ENCODE results near the gene GPR87. TPM values are rescaled to one million over a fixed set of nuclear protein-coding genes. Genes with fewer than 3 reads are reported as not detected.

The GPR87 gene
- total RNA-seq, 1 experiment from 2014 or later = 51.8 TPM

DNA sequence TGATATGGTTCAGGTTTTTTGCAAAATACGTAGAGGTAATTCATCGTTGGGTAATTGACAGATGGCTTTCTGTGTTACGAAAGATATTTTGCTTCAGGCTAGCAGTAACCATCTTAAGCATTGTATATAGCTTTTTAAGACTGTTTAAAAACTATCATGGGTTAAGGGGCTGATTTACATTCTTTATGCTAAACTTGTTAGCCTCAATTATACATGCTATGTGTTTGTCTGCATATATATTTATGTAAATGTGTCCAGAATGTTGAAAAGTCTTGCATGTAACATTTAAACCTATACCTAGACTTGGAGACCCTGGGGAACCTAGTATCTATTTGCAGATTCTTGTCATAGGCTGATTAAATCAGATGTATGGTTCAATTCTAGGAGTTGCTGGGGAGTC is 27.2 kb downstream of the GPR87 start:
- intact Hi-C loops (cut with micrococcal nuclease) = no loop called here
- Mint-ChIP-seq H3K27ac (ENCODE audit: low read depth, unreplicated experiment) (no peak overlapping the region), H3K4me3 (ENCODE audit: unreplicated experiment) (no peak overlapping the region), H3K36me3 (ENCODE audit: insufficient read depth, unreplicated experiment) (peaks cover 26% of the 10 kb centered on the region), H3K27me3 (ENCODE audit: insufficient read depth, unreplicated experiment) (no peaks in the 10 kb centered on the region), H3K9me3 (ENCODE audit: unreplicated experiment) (no peaks in the 10 kb centered on the region), H3K4me1 (ENCODE audit: insufficient read depth, unreplicated experiment) (no peaks in the 10 kb centered on the region)
- ChIA-PET POLR2A (interaction anchor here (0.6 to 1.8 kb wide), 4 partner anchors 16 to 121 kb away, joined by 3 to 6 read pairs (median 4); no protein-coding TSS in a partner anchor), CTCF (interaction anchor here (0.5 to 6.4 kb wide), 8 partner anchors 27 to 605 kb away, joined by 3 to 67 read pairs (median 4); partner anchors contain the start of genes ERICH6 and GPR87)
- no peak for DNase-seq (ENCODE audit: unreplicated experiment)
- no TSS peak for BruUV-seq (replicated peaks)
- TF ChIP-seq, protein P1, sequence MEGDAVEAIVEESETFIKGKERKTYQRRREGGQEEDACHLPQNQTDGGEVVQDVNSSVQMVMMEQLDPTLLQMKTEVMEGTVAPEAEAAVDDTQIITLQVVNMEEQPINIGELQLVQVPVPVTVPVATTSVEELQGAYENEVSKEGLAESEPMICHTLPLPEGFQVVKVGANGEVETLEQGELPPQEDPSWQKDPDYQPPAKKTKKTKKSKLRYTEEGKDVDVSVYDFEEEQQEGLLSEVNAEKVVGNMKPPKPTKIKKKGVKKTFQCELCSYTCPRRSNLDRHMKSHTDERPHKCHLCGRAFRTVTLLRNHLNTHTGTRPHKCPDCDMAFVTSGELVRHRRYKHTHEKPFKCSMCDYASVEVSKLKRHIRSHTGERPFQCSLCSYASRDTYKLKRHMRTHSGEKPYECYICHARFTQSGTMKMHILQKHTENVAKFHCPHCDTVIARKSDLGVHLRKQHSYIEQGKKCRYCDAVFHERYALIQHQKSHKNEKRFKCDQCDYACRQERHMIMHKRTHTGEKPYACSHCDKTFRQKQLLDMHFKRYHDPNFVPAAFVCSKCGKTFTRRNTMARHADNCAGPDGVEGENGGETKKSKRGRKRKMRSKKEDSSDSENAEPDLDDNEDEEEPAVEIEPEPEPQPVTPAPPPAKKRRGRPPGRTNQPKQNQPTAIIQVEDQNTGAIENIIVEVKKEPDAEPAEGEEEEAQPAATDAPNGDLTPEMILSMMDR (IDR thresholded peaks at IDR 0.05; ENCODE audit: unreplicated experiment) = no peak

DNA sequence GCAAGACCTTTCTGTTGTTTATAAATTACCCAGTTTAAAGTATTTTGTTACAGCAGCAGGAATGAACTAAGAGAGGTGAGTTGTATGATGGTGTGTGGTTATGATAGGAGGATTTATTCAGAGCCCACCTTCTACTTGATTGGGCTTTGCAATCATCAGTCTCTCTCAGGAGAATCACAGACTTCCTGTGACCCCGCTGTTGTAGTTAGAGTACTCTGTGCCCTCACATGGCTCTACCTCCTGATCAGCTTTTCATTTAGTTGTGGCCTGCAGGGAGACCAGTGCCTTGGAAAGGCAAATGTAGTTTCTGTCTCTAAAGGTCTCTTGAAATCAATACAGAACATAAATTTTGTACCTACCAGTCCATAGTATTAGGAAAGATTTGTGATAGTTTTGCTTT is 30.7 kb downstream of the GPR87 start:
- no peak for DNase-seq (ENCODE audit: unreplicated experiment)
- no peaks in the 10 kb centered on the region for H3K36me3 Mint-ChIP-seq (ENCODE audit: insufficient read depth, unreplicated experiment)
- no peak overlapping the region for H3K4me3 Mint-ChIP-seq (ENCODE audit: unreplicated experiment)
- H3K9me3 Mint-ChIP-seq (ENCODE audit: unreplicated experiment) = no peaks in the 10 kb centered on the region
- TF ChIP-seq, protein P1 (IDR thresholded peaks at IDR 0.05; ENCODE audit: unreplicated experiment) = no peak
- ChIA-PET POLR2A (interaction anchor here (0.7 to 1.6 kb wide), 2 partner anchors 42 to 167 kb away, joined by 3 to 9 read pairs; no protein-coding TSS in a partner anchor), CTCF (interaction anchor here (0.8 to 6.4 kb wide), 6 partner anchors 42 to 151 kb away, joined by 3 to 67 read pairs (median 3); no protein-coding TSS in a partner anchor)
- BruUV-seq (replicated peaks) = no TSS peak
- no peaks in the 10 kb centered on the region for H3K27me3 Mint-ChIP-seq (ENCODE audit: insufficient read depth, unreplicated experiment)
- no peak overlapping the region for H3K27ac Mint-ChIP-seq (ENCODE audit: low read depth, unreplicated experiment)
- intact Hi-C loops (cut with micrococcal nuclease) = no loop called here
- no peaks in the 10 kb centered on the region for H3K4me1 Mint-ChIP-seq (ENCODE audit: insufficient read depth, unreplicated experiment)

DNA sequence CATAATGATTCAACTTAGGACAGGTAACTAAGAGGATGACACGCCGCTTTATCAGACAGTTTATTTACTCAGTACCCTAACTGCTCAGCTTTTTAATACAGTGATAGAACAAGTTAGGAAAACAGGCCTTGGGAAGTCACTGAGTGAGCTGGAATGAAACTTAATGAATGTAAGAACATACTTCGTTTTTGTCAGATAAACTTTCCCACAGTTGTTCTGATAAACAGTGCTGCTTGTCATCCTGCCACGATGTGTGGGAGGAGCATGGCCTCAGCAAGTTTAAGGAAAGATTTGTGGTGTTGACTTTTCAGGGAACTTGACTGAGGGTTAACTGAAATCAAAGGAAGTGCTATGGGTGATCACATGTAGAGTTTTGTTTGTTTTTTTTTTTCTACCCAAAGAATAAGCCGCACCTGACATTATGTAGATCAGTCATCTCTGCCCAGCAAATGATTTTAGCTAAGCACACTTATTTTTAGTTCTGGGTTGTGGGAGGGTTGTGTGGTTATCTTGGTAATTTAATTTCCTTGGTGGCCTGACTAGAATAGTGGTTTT is 32.6 kb downstream of the GPR87 start:
- DNase-seq (ENCODE audit: unreplicated experiment) = no peak
- no TSS peak for BruUV-seq (replicated peaks)
- intact Hi-C loops (cut with micrococcal nuclease) = loop anchor here (1.0 to 2.0 kb wide), 3 partner anchors 57 to 555 kb away; no protein-coding TSS in a partner anchor
- TF ChIP-seq, protein P1 (IDR thresholded peaks at IDR 0.05; ENCODE audit: unreplicated experiment) = no peak
- ChIA-PET POLR2A (interaction anchor here (0.6 to 1.3 kb wide), 3 partner anchors 23 to 116 kb away, joined by 3 to 4 read pairs (median 3); no protein-coding TSS in a partner anchor), CTCF (interaction anchor here (0.6 to 6.4 kb wide), 11 partner anchors 9 to 126 kb away, joined by 3 to 67 read pairs (median 3); no protein-coding TSS in a partner anchor)
- Mint-ChIP-seq H3K27ac (ENCODE audit: low read depth, unreplicated experiment) (no peak overlapping the region), H3K4me3 (ENCODE audit: unreplicated experiment) (no peak overlapping the region), H3K4me1 (ENCODE audit: insufficient read depth, unreplicated experiment) (no peaks in the 10 kb centered on the region), H3K9me3 (ENCODE audit: unreplicated experiment) (no peaks in the 10 kb centered on the region), H3K36me3 (ENCODE audit: insufficient read depth, unreplicated experiment) (no peaks in the 10 kb centered on the region), H3K27me3 (ENCODE audit: insufficient read depth, unreplicated experiment) (no peaks in the 10 kb centered on the region)

DNA sequence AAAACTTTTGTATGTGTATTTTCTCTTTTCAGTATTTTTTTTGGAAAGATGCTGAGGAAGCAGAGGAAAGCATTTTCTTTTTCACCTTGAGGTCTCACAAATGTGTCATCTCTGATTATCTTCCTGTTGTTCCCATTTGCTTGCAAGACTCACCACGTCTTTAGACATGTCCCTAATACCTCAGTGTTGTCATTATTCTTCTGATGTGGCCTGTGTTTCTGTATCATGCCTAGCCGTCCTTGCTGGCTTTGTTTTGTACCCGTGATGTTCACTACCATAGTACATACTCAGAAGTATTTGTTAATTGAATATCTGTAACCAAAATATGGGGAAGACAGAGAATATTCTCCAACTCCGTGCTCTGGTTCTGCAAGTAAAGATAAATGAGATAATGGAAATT is 33.2 kb downstream of the GPR87 start:
- no peaks in the 10 kb centered on the region for H3K27me3 Mint-ChIP-seq (ENCODE audit: insufficient read depth, unreplicated experiment)
- no peak overlapping the region for H3K4me3 Mint-ChIP-seq (ENCODE audit: unreplicated experiment)
- H3K27ac Mint-ChIP-seq (ENCODE audit: low read depth, unreplicated experiment) = no peak overlapping the region
- no peaks in the 10 kb centered on the region for H3K4me1 Mint-ChIP-seq (ENCODE audit: insufficient read depth, unreplicated experiment)
- TF ChIP-seq, protein P1 (IDR thresholded peaks at IDR 0.05; ENCODE audit: unreplicated experiment) = no peak
- no peaks in the 10 kb centered on the region for H3K36me3 Mint-ChIP-seq (ENCODE audit: insufficient read depth, unreplicated experiment)
- ChIA-PET CTCF (interaction anchor here (0.6 to 6.4 kb wide), 7 partner anchors 43 to 116 kb away, joined by 3 to 107 read pairs (median 51); no protein-coding TSS in a partner anchor), POLR2A (interaction anchor here (1.3 kb wide), 1 partner anchor 24 kb away, joined by 3 read pairs; no protein-coding TSS in a partner anchor)
- no peaks in the 10 kb centered on the region for H3K9me3 Mint-ChIP-seq (ENCODE audit: unreplicated experiment)
- BruUV-seq (replicated peaks) = no TSS peak
- intact Hi-C loops (cut with micrococcal nuclease) = loop anchor here (1.0 to 2.0 kb wide), 3 partner anchors 56 to 555 kb away; no protein-coding TSS in a partner anchor
- DNase-seq (ENCODE audit: unreplicated experiment) = no peak
